H1 (cell line): ENCODE measurements around the gene TUT1. TPM values are rescaled to one million over a fixed set of nuclear protein-coding genes. Genes with fewer than 3 reads are reported as not detected.

Experiments used
- CTCF ChIA-PET: fragments of 300-600 bp; sonication (Branson Sonifier 250); formaldehyde crosslinking; loops from one replicate; lab custom pipeline; 2021; ENCODE audit not compliant: partially characterized antibody; lab: Charles Lee
- POLR2A ChIA-PET: fragments of 300-600 bp; sonication (Branson Sonifier 250); formaldehyde crosslinking; loops from one replicate; lab custom pipeline; 2021; ENCODE audit warnings: inconsistent platforms; ENCODE audit not compliant: partially characterized antibody; lab: Charles Lee
- DNase-seq, 2 experiments: peaks; one replicate each; pipeline versions ENCODE4 v3.0.0 to v3.0.0-alpha.2; 2010 to 2022; ENCODE audit warnings: low spot score in 2 of 2, low read depth in 1 of 2, mixed read lengths in 1 of 2
- FAIRE-seq: peaks from 2 replicates; lab custom pipeline; 2011; peaks lifted over from hg19 to GRCh38; lab: Jason Lieb, UNC
- H2AFZ ChIP-seq: 2 replicates; pipeline ENCODE4 v1.8.1; 2012; ENCODE audit warnings: low read length, inconsistent platforms
- H2AK5ac ChIP-seq: 2 replicates; pipeline ENCODE4 v1.6.1; 2013; ENCODE audit warnings: low read depth, low read length
- H2BK120ac ChIP-seq: replicated peaks from 2 replicates; pipeline ENCODE3; 2013; ENCODE audit warnings: low read depth, low read length, inconsistent platforms
- H2BK12ac ChIP-seq: 2 replicates; pipeline ENCODE4 v1.6.1; 2013; ENCODE audit warnings: low read depth, low read length
- H2BK15ac ChIP-seq: 2 replicates; pipeline ENCODE4 v1.6.1; 2013; ENCODE audit warnings: low read length
- H2BK20ac ChIP-seq: 2 replicates; pipeline ENCODE4 v1.6.1; 2013; ENCODE audit warnings: low read length
- H2BK5ac ChIP-seq: 2 replicates; pipeline ENCODE4 v1.6.1; 2013; ENCODE audit warnings: low read depth, low read length
- H3K14ac ChIP-seq: 2 replicates; pipeline ENCODE4 v1.6.1; 2013; ENCODE audit warnings: inconsistent platforms; ENCODE audit not compliant: insufficient read length
- H3K18ac ChIP-seq: 2 replicates; pipeline ENCODE4 v1.6.1; 2013; ENCODE audit warnings: low read length; ENCODE audit errors: extremely low read depth
- H3K23ac ChIP-seq: 2 replicates; pipeline ENCODE4 v1.6.1; 2013; ENCODE audit warnings: inconsistent platforms; ENCODE audit not compliant: insufficient read length
- H3K23me2 ChIP-seq: 2 replicates; pipeline ENCODE4 v1.6.1; 2013; ENCODE audit warnings: low read depth, low read length
- H3K27ac ChIP-seq: 2 replicates; pipeline ENCODE4 v1.6.1; 2011; ENCODE audit warnings: low read depth, low read length, inconsistent platforms
- H3K27me3 ChIP-seq, 4 experiments: replicated peaks in 1 of 4; 1 replicate in 1 of 4; 2 replicates in 3 of 4; pipeline versions ENCODE4 v1.6.1 to v1.8.1; 2011 to 2013; ENCODE audit warnings: low read length in 3 of 4, mild to moderate bottlenecking in 3 of 4, inconsistent platforms in 2 of 4, mixed read lengths in 2 of 4, moderate library complexity in 1 of 4; ENCODE audit not compliant: control insufficient read depth in 3 of 4, insufficient read depth in 3 of 4; ENCODE audit errors: extremely low read depth in 1 of 4
- H3K36me3 ChIP-seq, 4 experiments: 2 replicates each; pipeline versions ENCODE4 v1.6.1 to v1.8.1; 2011 to 2013; ENCODE audit warnings: mild to moderate bottlenecking in 4 of 4, low read length in 3 of 4, moderate library complexity in 2 of 4, control low read depth in 1 of 4, inconsistent platforms in 1 of 4; ENCODE audit not compliant: insufficient read depth in 4 of 4, control insufficient read depth in 2 of 4
- H3K4ac ChIP-seq: replicated peaks from 2 replicates; pipeline ENCODE3; 2013; ENCODE audit warnings: low read length, low read depth, mixed read lengths, inconsistent platforms; ENCODE audit not compliant: insufficient read length
- H3K4me1 ChIP-seq, 4 experiments: replicated peaks in 1 of 4; 1 replicate in 1 of 4; 2 replicates in 3 of 4; pipeline versions ENCODE4 v1.6.1 to v1.8.1; 2011 to 2013; ENCODE audit warnings: low read length in 3 of 4, inconsistent platforms in 2 of 4, mixed read lengths in 1 of 4; ENCODE audit not compliant: insufficient read depth in 4 of 4, control insufficient read depth in 3 of 4
- H3K4me2 ChIP-seq, 2 experiments: 2 replicates each; pipeline versions ENCODE4 v1.6.1 to v1.8.1; 2011 to 2013; ENCODE audit warnings: low read depth in 2 of 2, low read length in 2 of 2, control low read depth in 1 of 2, inconsistent platforms in 1 of 2, mild to moderate bottlenecking in 1 of 2; ENCODE audit not compliant: insufficient read depth in 1 of 2
- H3K4me3 ChIP-seq, 4 experiments: fragments of 200-600, 300-600 bp in 1 of 4; sonication (generic), shearing (Covaris generic), sonication (Bioruptor Twin) in 1 of 4; 2 replicates each; pipeline versions ENCODE4 v1.5.1 to v1.8.1; 2011 to 2016; ENCODE audit warnings: low read length in 4 of 4, low read depth in 3 of 4, control low read depth in 2 of 4, inconsistent platforms in 2 of 4, mild to moderate bottlenecking in 2 of 4, mixed read lengths in 1 of 4, moderate library complexity in 1 of 4; ENCODE audit not compliant: insufficient read depth in 2 of 4; ENCODE audit errors: extremely low read depth in 1 of 4
- H3K56ac ChIP-seq: replicated peaks from 2 replicates; pipeline ENCODE3; 2013; ENCODE audit warnings: low read depth, mild to moderate bottlenecking, mixed read lengths, low read length, inconsistent platforms; ENCODE audit not compliant: insufficient read length
- H3K79me1 ChIP-seq: 2 replicates; pipeline ENCODE4 v1.6.1; 2013; ENCODE audit warnings: low read depth, low read length, control low read depth
- H3K79me2 ChIP-seq, 2 experiments: 2 replicates each; pipeline versions ENCODE4 v1.6.1 to v1.8.1; 2012 to 2013; ENCODE audit warnings: low read length in 2 of 2, mild to moderate bottlenecking in 2 of 2, inconsistent platforms in 1 of 2; ENCODE audit not compliant: insufficient read depth in 2 of 2, control insufficient read depth in 1 of 2
- H3K9ac ChIP-seq, 4 experiments: replicated peaks in 1 of 4; 1 replicate in 1 of 4; 2 replicates in 3 of 4; pipeline versions ENCODE4 v1.6.1 to v1.8.1; 2011 to 2013; ENCODE audit warnings: low read depth in 3 of 4, low read length in 3 of 4, control low read depth in 2 of 4, mild to moderate bottlenecking in 2 of 4, moderate library complexity in 2 of 4, inconsistent platforms in 1 of 4; ENCODE audit errors: extremely low read depth in 1 of 4
- H3K9me3 ChIP-seq, 2 experiments: 2 replicates each; pipeline versions ENCODE4 v1.6.1 to v1.8.1; 2012 to 2013; ENCODE audit warnings: mild to moderate bottlenecking in 2 of 2, moderate library complexity in 2 of 2, control low read depth in 1 of 2, inconsistent platforms in 1 of 2, low read depth in 1 of 2, low read length in 1 of 2, mixed read lengths in 1 of 2; ENCODE audit not compliant: insufficient read depth in 2 of 2
- H4K20me1 ChIP-seq, 2 experiments: replicated peaks in 1 of 2; 2 replicates each; pipeline versions ENCODE3 to v1.8.1; 2011 to 2013; ENCODE audit warnings: inconsistent platforms in 2 of 2, low read length in 2 of 2, mild to moderate bottlenecking in 1 of 2; ENCODE audit not compliant: insufficient read depth in 2 of 2, control insufficient read depth in 1 of 2
- H4K5ac ChIP-seq: 2 replicates; pipeline ENCODE4 v1.6.1; 2013; ENCODE audit warnings: low read length, low read depth, mixed read lengths, inconsistent platforms; ENCODE audit not compliant: insufficient read length
- H4K8ac ChIP-seq: 2 replicates; pipeline ENCODE4 v1.8.0; 2013; ENCODE audit warnings: mild to moderate bottlenecking, moderate library complexity, low read length, inconsistent platforms; ENCODE audit not compliant: insufficient read depth; ENCODE audit errors: extremely low read depth
- H4K91ac ChIP-seq: replicated peaks from 2 replicates; pipeline ENCODE3; 2013; ENCODE audit warnings: low read length, mixed read lengths, inconsistent platforms; ENCODE audit not compliant: insufficient read length
- ASH2L ChIP-seq: fragments of 200-600, 300-600 bp; sonication (generic); IDR thresholded peaks from one replicate; pipeline ENCODE4 v1.7.1; 2017; ENCODE audit warnings: low read length
- CBX8 ChIP-seq: fragments of 300-800, 300-1000 bp; sonication (generic); IDR thresholded peaks from 2 replicates; pipeline ENCODE4 v1.7.1; 2016; ENCODE audit warnings: low read depth, low read length, borderline replicate concordance
- CREB1 ChIP-seq: IDR thresholded peaks from 2 replicates; pipeline ENCODE4 v1.6.1; 2012; ENCODE audit warnings: inconsistent platforms
- EGR1 ChIP-seq: IDR thresholded peaks from 2 replicates; pipeline ENCODE4 v1.6.1; 2011; ENCODE audit warnings: low read depth, low read length, borderline replicate concordance
- EP300 ChIP-seq, 2 experiments: IDR thresholded peaks; 1 replicate in 1 of 2; 2 replicates in 1 of 2; pipeline ENCODE4 v1.6.1; 2011 to 2012; ENCODE audit warnings: low read depth in 2 of 2, low read length in 2 of 2, mild to moderate bottlenecking in 2 of 2, borderline replicate concordance in 1 of 2, inconsistent platforms in 1 of 2, moderate library complexity in 1 of 2
- GABPA ChIP-seq: IDR thresholded peaks from 2 replicates; pipeline ENCODE4 v1.6.1; 2011; ENCODE audit warnings: mild to moderate bottlenecking, low read length, moderate library complexity, borderline replicate concordance; ENCODE audit not compliant: insufficient read depth
- JUND ChIP-seq: IDR thresholded peaks from 2 replicates; pipeline ENCODE4 v1.6.1; 2011; ENCODE audit warnings: mild to moderate bottlenecking, improper control_type of control experiment, low read length
- NANOG ChIP-seq: IDR thresholded peaks from 2 replicates; pipeline ENCODE4 v1.6.1; 2011; ENCODE audit warnings: low read length, low read depth, mild to moderate bottlenecking, inconsistent platforms; ENCODE audit not compliant: insufficient read depth, poor library complexity, severe bottlenecking
- PHF8 ChIP-seq: fragments of 200-600 bp; sonication (generic); conservative IDR thresholded peaks from 2 replicates; pipeline ENCODE4 v1.7.1; 2012; ENCODE audit warnings: low read depth, mild to moderate bottlenecking, inconsistent platforms, low read length, moderate library complexity
- RBBP5 ChIP-seq: IDR thresholded peaks from 2 replicates; pipeline ENCODE4 v1.7.1; 2012; ENCODE audit warnings: low read depth, mild to moderate bottlenecking, inconsistent platforms, low read length, moderate library complexity, borderline replicate concordance
- SP2 ChIP-seq: IDR thresholded peaks from 2 replicates; pipeline ENCODE4 v1.6.1; 2012; ENCODE audit warnings: mild to moderate bottlenecking, low read length, inconsistent platforms
- SP4 ChIP-seq: IDR thresholded peaks from 2 replicates; pipeline ENCODE4 v1.6.1; 2012; ENCODE audit warnings: low read length, inconsistent platforms
- TCF12 ChIP-seq: IDR thresholded peaks from 2 replicates; pipeline ENCODE4 v1.6.1; 2011; ENCODE audit warnings: low read depth, mild to moderate bottlenecking, low read length
- WGBS, 2 experiments: shearing (Covaris generic) in 1 of 2; methylation state at CpG; one replicate each; pipeline versions ENCODE4 v1.1.6 to v1.1.7; 2013 to 2015; ENCODE audit warnings: low lambda C conversion rate in 2 of 2, mixed read lengths in 2 of 2, inconsistent platforms in 1 of 2, low coverage in 1 of 2, missing lambda C conversion rate in 1 of 2; ENCODE audit not compliant: insufficient replicate concordance in 2 of 2, insufficient coverage in 1 of 2, insufficient read length in 1 of 2; ENCODE audit errors: extremely low coverage in 1 of 2, missing lambda C conversion rate in 1 of 2; 5-methylcytosine and 5-hydroxymethylcytosine counted together
- polyA plus RNA-seq, 7 experiments: library from polyadenylated mRNA; depleted of rRNA in 3 of 7; stranded (reverse) in 5 of 7; unstranded in 2 of 7; fragments of >200 nt in 5 of 7; fragments of 200-250 nt in 2 of 7; gene quantifications; 1 replicate in 5 of 7; 2 replicates in 1 of 7; 4 replicates in 1 of 7; pipeline versions ENCODE4 v1.2.1 to v1.2.3, GENCODE V29; 2011 to 2013; ENCODE audit warnings: missing spikeins in 2 of 7, mixed read lengths in 2 of 7
- total RNA-seq: library from RNA; stranded (reverse); fragmentation: NEBNext Ultra II Directional; extraction: Animal tissue kit (Norgen Biotek cat#: 25700); gene quantifications from 2 replicates; pipeline ENCODE4 v1.2.1, GENCODE V29; 2021

The TUT1 gene
- total and polyA plus RNA-seq, 2 of the 8 experiments (the other 6 are each of a cell fraction or from before 2014, with no cell fraction given), result 17.8 to 24.6 TPM

GRCh38 chr11:62622476-62623089 is 31.3 kb upstream of the TUT1 start:
- no peak overlapping the region for H4K91ac ChIP-seq
- H4K20me1 ChIP-seq, result peaks cover 0 to 3% of the 10 kb centered on the region in 2 experiments
- peaks cover 17 to 26% (median 22%) of the 10 kb centered on the region in 4 experiments for H3K36me3 ChIP-seq
- H2BK15ac ChIP-seq, result no peak overlapping the region
- no peaks in the 10 kb centered on the region for H3K27me3 ChIP-seq
- H2BK20ac ChIP-seq, result no peak overlapping the region
- H2BK12ac ChIP-seq, result no peak overlapping the region
- H3K4me1 ChIP-seq, result peaks cover 0 to 5% (median 0%) of the 10 kb centered on the region in 4 experiments; a peak in 1 of 7 replicates
- ChIA-PET POLR2A (interaction anchor here (0.6 to 8.6 kb wide), 28 partner anchors 9 to 233 kb away, joined by 3 to 83 read pairs (median 6); partner anchors contain the start of genes BSCL2, C11orf98, CSKMT and EEF1G), CTCF (interaction anchor here (0.7 to 3.5 kb wide), 9 partner anchors 12 to 824 kb away, joined by 3 to 25 read pairs (median 4); partner anchors contain the start of genes C11orf98 and CSKMT)
- no peak overlapping the region for H4K5ac ChIP-seq
- no peaks in the 10 kb centered on the region for H3K79me2 ChIP-seq
- peak overlapping the region; percentile 59 to 66 for H3K4me2 ChIP-seq
- H3K4ac ChIP-seq, result no peak overlapping the region
- H3K14ac ChIP-seq, result no peak overlapping the region
- 94% methylated on average over 7 of the region's 7 CpGs; no CpG with 5 or more reads in 1 of the 2 experiments for WGBS, 2 experiments
- H3K9ac ChIP-seq, result no peak overlapping the region; a peak in 1 of 7 replicates
- H3K79me1 ChIP-seq, result no peaks in the 10 kb centered on the region
- peak overlapping the region in 3 of 4 experiments; percentile 18 to 80 (median 23); a peak in 4 of 8 replicates for H3K4me3 ChIP-seq
- no peak overlapping the region for H2BK120ac ChIP-seq
- H3K9me3 ChIP-seq, result no peaks in the 10 kb centered on the region
- H3K27ac ChIP-seq, result peak overlapping the region; percentile 46; the same call in 1 of the 2 replicates
- FAIRE-seq (no peak), DNase-seq (no peak)
- no peak overlapping the region for H2AFZ ChIP-seq
- H3K23ac ChIP-seq, result no peak overlapping the region
- no peak overlapping the region for H4K8ac ChIP-seq
- no peak overlapping the region for H3K18ac ChIP-seq
- peaks cover 4% of the 10 kb centered on the region; the same call in 1 of the 2 replicates for H3K23me2 ChIP-seq
- H2AK5ac ChIP-seq, result no peak overlapping the region
- H2BK5ac ChIP-seq, result no peak overlapping the region
- H3K56ac ChIP-seq, result no peak overlapping the region
- TF ChIP-seq CBX8 (no peak), PHF8 (no peak), EP300 (IDR thresholded peaks at IDR 0.05; ENCODE audit: borderline replicate concordance in 1 of 2, low read depth in 2 of 2, low read length in 2 of 2) (no peak), NANOG (no peak), JUND (no peak), RBBP5 (no peak), SP2 (no peak), ASH2L (no peak), CREB1 (no peak), GABPA (no peak), TCF12 (no peak), EGR1 (no peak), SP4 (no peak)
